Neural cell (in vitro differentiated cells): ENCODE data around the gene CHCT1. TPM values are rescaled to one million over a fixed set of nuclear protein-coding genes. Genes with fewer than 3 reads are reported as not detected.

Experiments used
- H2AFZ ChIP-seq: fragments of 200-600, 300-800 bp; sonication (generic), shearing (Covaris generic); 2 replicates; pipeline ENCODE4 v1.6.0; 2014; ENCODE audit warnings: low read depth, mild to moderate bottlenecking, antibody characterized with exemption, low read length, moderate library complexity
- H3F3A ChIP-seq: fragments of 200-600 bp; shearing (Covaris generic); 2 replicates; pipeline ENCODE4 v1.6.1; 2016; ENCODE audit warnings: mild to moderate bottlenecking, moderate library complexity, mixed read lengths, antibody characterized with exemption, low read length; ENCODE audit not compliant: insufficient read depth, poor library complexity, severe bottlenecking
- H3K27ac ChIP-seq: fragments of 200-600, 300-800 bp; sonication (generic), shearing (Covaris generic); 2 replicates; pipeline ENCODE4 v1.5.1; 2014; ENCODE audit warnings: mild to moderate bottlenecking, low read length, moderate library complexity
- H3K27me3 ChIP-seq: fragments of 300-800, 200-600 bp; sonication (generic), shearing (Covaris generic); 2 replicates; pipeline ENCODE4 v1.6.0; 2014; ENCODE audit warnings: mild to moderate bottlenecking, low read depth, low read length, moderate library complexity; ENCODE audit not compliant: insufficient read depth
- H3K36me3 ChIP-seq: fragments of 300-800, 200-600 bp; sonication (generic), shearing (Covaris generic); 2 replicates; pipeline ENCODE4 v1.5.1; 2014; ENCODE audit warnings: mild to moderate bottlenecking, antibody characterized with exemption, low read length, moderate library complexity; ENCODE audit not compliant: insufficient read depth
- H3K4me2 ChIP-seq: fragments of 300-800, 200-600 bp; sonication (generic), shearing (Covaris generic); 2 replicates; pipeline ENCODE4 v1.6.0; 2014; ENCODE audit warnings: mild to moderate bottlenecking, low read length
- H3K4me3 ChIP-seq: fragments of 300-800, 200-600 bp; sonication (generic), shearing (Covaris generic); 2 replicates; pipeline ENCODE4 v1.5.1; 2014; ENCODE audit warnings: mild to moderate bottlenecking, low read length, moderate library complexity
- H3K79me2 ChIP-seq: fragments of 200-600 bp; shearing (Covaris generic); replicated peaks from 2 replicates; pipeline ENCODE4 v1.6.0; 2014; ENCODE audit warnings: mild to moderate bottlenecking, low read length, moderate library complexity; ENCODE audit not compliant: insufficient read depth
- H3K9ac ChIP-seq: fragments of 300-800, 200-600 bp; sonication (generic), shearing (Covaris generic); 2 replicates; pipeline ENCODE4 v1.6.1; 2016; ENCODE audit warnings: mild to moderate bottlenecking, low read length, mixed read lengths
- H3K9me2 ChIP-seq: fragments of 200-600 bp; shearing (Covaris generic); 2 replicates; pipeline ENCODE4 v1.6.1; 2016; ENCODE audit warnings: mild to moderate bottlenecking, low read length, mixed read lengths; ENCODE audit not compliant: insufficient read depth
- H3K9me3 ChIP-seq: fragments of 200-600, 300-800 bp; sonication (generic), shearing (Covaris generic); 2 replicates; pipeline ENCODE4 v1.6.1; 2016; ENCODE audit warnings: mild to moderate bottlenecking, mixed run types, low read length, moderate library complexity, mixed read lengths
- H4K20me1 ChIP-seq: fragments of 200-600 bp; shearing (Covaris generic); 2 replicates; pipeline ENCODE4 v1.6.1; 2016; ENCODE audit warnings: mild to moderate bottlenecking, mixed run types; ENCODE audit not compliant: insufficient read depth
- CTCF ChIP-seq: fragments of 450-650 bp; IDR thresholded peaks from 2 replicates; pipeline ENCODE4 v1.5.1; 2014; ENCODE audit warnings: antibody characterized with exemption, mild to moderate bottlenecking, moderate library complexity; ENCODE audit not compliant: poor library complexity, severe bottlenecking
- EP300 ChIP-seq: fragments of 450-650 bp; conservative IDR thresholded peaks from 2 replicates; pipeline ENCODE4 v1.6.1; 2014; ENCODE audit warnings: antibody characterized with exemption, mild to moderate bottlenecking, moderate library complexity; ENCODE audit not compliant: poor library complexity, severe bottlenecking
- EZH2 ChIP-seq: fragments of 200-600, 300-800 bp; shearing (Covaris generic), sonication (generic); IDR thresholded peaks from 2 replicates; pipeline ENCODE4 v1.6.1; 2014; ENCODE audit warnings: antibody characterized with exemption, low read length, borderline replicate concordance, mild to moderate bottlenecking; ENCODE audit not compliant: insufficient read depth, poor library complexity, severe bottlenecking
- MXI1 ChIP-seq: fragments of 450-650 bp; conservative IDR thresholded peaks from 2 replicates; pipeline ENCODE4 v1.6.1; 2014; ENCODE audit warnings: antibody characterized with exemption, mild to moderate bottlenecking; ENCODE audit not compliant: poor library complexity, severe bottlenecking
- POLR2AphosphoS5 ChIP-seq: IDR thresholded peaks from 2 replicates; pipeline ENCODE4 v1.6.1; 2012
- RAD21 ChIP-seq: fragments of 450-650 bp; conservative IDR thresholded peaks from 2 replicates; pipeline ENCODE4 v1.6.1; 2014; ENCODE audit warnings: antibody characterized with exemption, mild to moderate bottlenecking, moderate library complexity
- REST ChIP-seq: IDR thresholded peaks from 2 replicates; pipeline ENCODE4 v1.6.1; 2012; ENCODE audit warnings: borderline replicate concordance
- SMC3 ChIP-seq: fragments of 450-650 bp; conservative IDR thresholded peaks from 2 replicates; pipeline ENCODE4 v1.6.1; 2014; ENCODE audit warnings: antibody characterized with exemption, mild to moderate bottlenecking, moderate library complexity; ENCODE audit not compliant: poor library complexity
- TAF1 ChIP-seq: IDR thresholded peaks from 2 replicates; pipeline ENCODE4 v1.6.1; 2012; ENCODE audit warnings: low read depth
- polyA plus RNA-seq: library from polyadenylated mRNA; depleted of rRNA; stranded (reverse); fragments of >200 nt; gene quantifications from 2 replicates; pipeline ENCODE4 v1.2.3, GENCODE V29; 2014

Gene CHCT1
- polyA plus RNA-seq, 1 donor from 2014 or later: not detected

GRCh38 chr17:60388742-60389141 is 33.5 kb upstream of the CHCT1 start:
- Histone ChIP-seq H3K36me3 (no peaks in the 10 kb centered on the region), H4K20me1 (no peaks in the 10 kb centered on the region), H3K4me3 (peak overlapping the region; percentile 87), H3K4me2 (peak overlapping the region; percentile 15), H2AFZ (no peak overlapping the region), H3K27ac (no peak overlapping the region), H3K27me3 (no peaks in the 10 kb centered on the region), H3K9me3 (no peaks in the 10 kb centered on the region), H3K9me2 (no peaks in the 10 kb centered on the region), H3F3A (peaks cover 6% of the 10 kb centered on the region), H3K79me2 (peaks cover 56% of the 10 kb centered on the region), H3K9ac (no peak overlapping the region)
- TF ChIP-seq CTCF: no peak
- no peak for TF ChIP-seq TAF1
- TF ChIP-seq EP300: no peak
- TF ChIP-seq RAD21: no peak
- TF ChIP-seq POLR2AphosphoS5: no peak
- TF ChIP-seq EZH2: no peak
- TF ChIP-seq MXI1: no peak
- TF ChIP-seq REST: no peak
- no peak for TF ChIP-seq SMC3

- no peaks in the 10 kb centered on the region for H3K9me3 ChIP-seq
- H3K9me2 ChIP-seq: no peaks in the 10 kb centered on the region
- peak overlapping the region; percentile 91 for H3K27ac ChIP-seq
- no peaks in the 10 kb centered on the region for H3K36me3 ChIP-seq
- peak overlapping the region; percentile 87 for H3K4me3 ChIP-seq
- no peak for TF ChIP-seq REST
- TF ChIP-seq MXI1: no peak
- TF ChIP-seq TAF1: no peak
- TF ChIP-seq SMC3: no peak
- TF ChIP-seq CTCF: no peak
- no peak for TF ChIP-seq EZH2
- TF ChIP-seq POLR2AphosphoS5: no peak
- no peak for TF ChIP-seq EP300
- no peak for TF ChIP-seq RAD21
- H3K79me2 ChIP-seq: peaks cover 50% of the 10 kb centered on the region
- H3K9ac ChIP-seq: peak overlapping the region; percentile 98
- no peaks in the 10 kb centered on the region for H4K20me1 ChIP-seq
- H3F3A ChIP-seq: peaks cover 6% of the 10 kb centered on the region
- H2AFZ ChIP-seq: no peak overlapping the region
- peak overlapping the region; percentile 94 for H3K4me2 ChIP-seq
- H3K27me3 ChIP-seq: no peaks in the 10 kb centered on the region
These were observed 32.1 kb upstream of the CHCT1 start for GRCh38 chr17:60390186-60390585.
